Esophagus (tissue), 2 donors: ENCODE data around the gene MYO16. TPM values are rescaled to one million over a fixed set of nuclear protein-coding genes. Genes with fewer than 3 reads are reported as not detected.

Experiments
- H3K27ac ChIP-seq, 2 donors: one replicate each; pipeline ENCODE4 v1.5.1; 2013; ENCODE audit warnings: low read depth in 2 of 2, mild to moderate bottlenecking in 2 of 2, inconsistent platforms in 1 of 2, low read length in 1 of 2, moderate library complexity in 1 of 2
- H3K27me3 ChIP-seq, 2 donors: one replicate each; pipeline ENCODE4 v1.6.1; 2013; ENCODE audit warnings: low read length in 2 of 2, control low read depth in 1 of 2, mild to moderate bottlenecking in 1 of 2; ENCODE audit not compliant: insufficient read depth in 2 of 2, control insufficient read depth in 1 of 2
- H3K36me3 ChIP-seq, 2 donors: one replicate each; pipeline ENCODE4 v1.6.1; 2013; ENCODE audit warnings: low read length in 1 of 2; ENCODE audit not compliant: control insufficient read depth in 2 of 2, insufficient read depth in 2 of 2
- H3K4me1 ChIP-seq, 2 donors: one replicate each; pipeline ENCODE4 v1.6.1; 2013; ENCODE audit warnings: low read length in 1 of 2; ENCODE audit not compliant: control insufficient read depth in 2 of 2, insufficient read depth in 2 of 2
- H3K4me3 ChIP-seq, 2 donors: one replicate each; pipeline ENCODE4 v1.5.1; 2013; ENCODE audit warnings: low read length in 2 of 2, mild to moderate bottlenecking in 2 of 2, low read depth in 1 of 2, moderate library complexity in 1 of 2
- H3K9me3 ChIP-seq, 2 donors: one replicate each; pipeline ENCODE4 v1.6.1; 2013; ENCODE audit warnings: mild to moderate bottlenecking in 2 of 2, low read depth in 1 of 2, low read length in 1 of 2, moderate library complexity in 1 of 2; ENCODE audit not compliant: control insufficient read depth in 2 of 2, insufficient read depth in 1 of 2
- WGBS, 2 donors: extraction: QIAGEN DNeasy Blood & Tissue Kit; methylation state at CpG; one replicate each; pipeline ENCODE4 v1.1.7; 2013; 5-methylcytosine and 5-hydroxymethylcytosine counted together
- polyA plus RNA-seq, 2 donors: library from polyadenylated mRNA; stranded (reverse); fragments of 200-250 nt; gene quantifications; one replicate each; pipeline ENCODE4 v1.2.3, GENCODE V29; 2013
- donor health status: healthy with polysubstance abuse.
- donor health status: Bipolar disorder and iron deficiency.

Gene MYO16
- polyA plus RNA-seq, 2 donors = 0.06 to 0.18 TPM

DNA sequence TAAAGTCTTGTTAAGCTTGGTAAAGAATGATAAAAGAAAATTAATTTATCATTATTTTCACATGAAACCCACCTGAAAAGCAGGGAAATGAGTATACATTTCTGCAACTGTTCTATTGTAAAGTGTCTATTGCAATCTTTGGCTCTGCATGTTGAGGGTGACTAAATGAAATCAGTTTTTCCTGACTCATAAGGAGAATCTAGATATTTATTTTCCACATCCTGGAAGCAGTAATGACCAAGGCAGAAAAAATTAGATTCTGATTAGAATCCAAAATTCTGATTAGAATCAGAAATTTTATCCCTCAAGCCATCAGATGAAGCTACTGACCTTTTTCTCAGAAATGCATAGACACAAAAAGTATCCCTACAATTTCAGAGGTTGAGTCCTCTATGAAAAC lies 178.4 kb downstream of the MYO16 start:
- H3K27me3 ChIP-seq = no peaks in the 10 kb centered on the region
- H3K4me1 ChIP-seq = no peaks in the 10 kb centered on the region
- H3K9me3 ChIP-seq = peaks cover 0 to 3% of the 10 kb centered on the region in 2 donors
- no peak overlapping the region for H3K4me3 ChIP-seq
- H3K36me3 ChIP-seq = no peaks in the 10 kb centered on the region
- no peak overlapping the region for H3K27ac ChIP-seq

DNA sequence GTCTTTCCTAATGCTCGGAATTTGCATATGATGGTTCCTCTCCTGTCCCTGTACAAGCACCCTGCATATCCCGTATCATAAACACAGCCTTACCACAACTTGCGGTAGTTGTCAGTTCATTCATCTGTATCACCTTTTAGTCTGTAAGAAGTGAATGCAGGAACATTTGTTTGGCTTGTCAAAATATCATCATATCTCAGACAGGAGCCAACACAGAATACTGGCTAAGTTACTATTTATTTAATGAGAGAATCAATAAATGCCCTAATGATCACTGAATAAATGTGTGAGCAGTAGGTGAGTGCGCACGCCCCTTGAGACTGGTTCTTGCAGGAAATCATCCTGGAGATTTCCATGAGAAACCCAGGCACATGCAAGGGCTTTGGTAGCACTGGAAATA lies 182.8 kb downstream of the MYO16 start:
- H3K9me3 ChIP-seq = peaks cover 0 to 3% of the 10 kb centered on the region in 2 donors
- no peak overlapping the region for H3K4me3 ChIP-seq
- no peaks in the 10 kb centered on the region for H3K27me3 ChIP-seq
- H3K36me3 ChIP-seq = no peaks in the 10 kb centered on the region
- no peak overlapping the region for H3K27ac ChIP-seq
- 85 to 92% methylated on average over 5 of the region's 5 CpGs for WGBS, 2 donors
- no peaks in the 10 kb centered on the region for H3K4me1 ChIP-seq

DNA sequence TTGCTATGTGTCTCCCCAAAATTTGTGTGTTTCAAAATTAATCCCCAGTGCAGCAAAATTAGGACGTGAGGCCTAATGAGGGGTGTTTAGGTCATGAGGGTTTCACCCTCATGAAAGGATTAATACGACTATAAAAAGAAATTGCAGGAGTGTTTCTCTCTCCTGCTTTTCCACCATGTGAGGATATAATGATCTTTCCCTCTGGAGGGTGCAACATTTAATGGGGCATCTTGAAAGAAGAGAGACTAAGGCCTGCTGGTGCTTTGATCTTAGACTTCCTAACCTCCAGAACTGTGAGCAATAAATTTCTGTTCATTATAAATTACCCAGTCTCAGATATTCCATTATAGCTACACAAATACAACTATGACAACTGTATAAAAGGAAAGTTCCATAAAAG lies 183.2 kb downstream of the MYO16 start:
- H3K27me3 ChIP-seq = no peaks in the 10 kb centered on the region
- H3K27ac ChIP-seq = no peak overlapping the region
- 64 to 67% methylated on average over 2 of the region's 2 CpGs for WGBS, 2 donors
- peaks cover 0 to 3% of the 10 kb centered on the region in 2 donors for H3K9me3 ChIP-seq
- H3K36me3 ChIP-seq = no peaks in the 10 kb centered on the region
- no peaks in the 10 kb centered on the region for H3K4me1 ChIP-seq
- no peak overlapping the region for H3K4me3 ChIP-seq

DNA sequence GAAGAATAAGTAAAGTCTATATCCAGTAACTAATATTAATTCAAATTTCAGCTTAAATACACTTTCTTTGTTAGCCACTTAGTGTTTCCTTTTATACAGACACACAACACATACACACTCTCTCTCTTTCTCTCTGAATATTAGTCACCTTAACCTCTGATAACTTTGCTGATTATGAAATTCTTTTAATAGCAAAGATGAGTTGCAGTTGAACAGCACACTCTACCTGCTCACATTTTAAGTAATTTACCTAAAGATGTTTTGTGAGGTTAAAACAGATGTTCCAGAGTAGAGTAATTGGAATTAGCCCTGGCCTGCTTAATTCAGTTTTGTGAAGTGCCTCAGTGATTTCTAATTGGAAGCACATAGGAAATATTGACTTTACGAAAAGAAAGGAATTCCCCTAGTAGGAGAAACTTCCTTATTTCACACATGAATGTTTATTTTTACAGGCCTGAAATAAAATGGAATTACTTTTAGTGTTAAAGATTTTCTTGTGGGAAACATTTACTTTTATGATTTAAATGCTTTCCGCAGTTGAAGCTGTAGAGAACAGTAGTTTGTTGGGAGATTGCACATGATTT lies 184.3 kb downstream of the MYO16 start:
- H3K4me1 ChIP-seq = no peaks in the 10 kb centered on the region
- peaks cover 0 to 3% of the 10 kb centered on the region in 2 donors for H3K9me3 ChIP-seq
- no peaks in the 10 kb centered on the region for H3K27me3 ChIP-seq
- no peak overlapping the region for H3K27ac ChIP-seq
- WGBS, 2 donors = 63 to 71% methylated on average over 2 of the region's 2 CpGs
- H3K36me3 ChIP-seq = no peaks in the 10 kb centered on the region
- no peak overlapping the region for H3K4me3 ChIP-seq

DNA sequence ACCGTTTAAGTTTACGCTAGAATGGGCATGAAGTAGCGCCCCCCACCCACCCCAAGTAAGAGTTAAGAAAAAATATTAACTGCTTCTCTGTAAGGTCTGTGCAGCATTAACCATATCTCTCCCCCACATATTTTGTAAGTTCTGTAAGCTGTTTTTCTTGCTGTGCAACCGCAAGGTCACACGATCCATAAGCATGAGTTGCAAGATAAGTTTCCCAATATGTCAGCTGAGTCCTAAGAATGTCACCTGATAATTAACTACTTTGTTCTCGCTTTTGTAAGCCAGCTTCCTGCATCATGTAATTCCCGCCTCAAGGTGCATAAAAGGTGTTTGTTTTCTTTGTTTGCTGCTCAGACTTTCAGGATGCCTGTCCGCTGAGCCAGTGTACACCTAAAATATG lies 187.0 kb downstream of the MYO16 start:
- Histone ChIP-seq H3K9me3 (no peaks in the 10 kb centered on the region), H3K4me3 (no peak overlapping the region), H3K27ac (no peak overlapping the region), H3K4me1 (no peaks in the 10 kb centered on the region), H3K36me3 (no peaks in the 10 kb centered on the region), H3K27me3 (no peaks in the 10 kb centered on the region)
- WGBS, 2 donors = 79 to 85% methylated on average over 8 of the region's 8 CpGs

DNA sequence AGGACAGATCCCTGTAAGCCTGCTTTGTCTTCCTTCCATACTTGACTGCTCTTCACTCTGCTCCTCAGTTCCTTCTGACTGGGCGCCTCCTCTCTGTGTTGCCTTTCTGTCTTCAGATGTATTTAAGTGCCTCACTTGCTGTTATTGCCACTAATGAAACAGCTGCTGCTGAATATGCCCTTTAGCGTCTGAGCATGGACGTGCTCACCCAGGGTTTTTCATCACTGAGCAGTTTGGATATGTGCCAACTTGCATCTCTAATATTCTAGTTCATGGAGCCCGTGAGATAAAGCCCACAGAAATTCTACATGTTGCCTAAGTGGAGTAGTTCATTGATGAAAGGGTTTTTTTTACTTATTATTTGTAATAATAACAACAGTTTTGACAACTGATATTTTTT lies 198.2 kb downstream of the MYO16 start:
- H3K36me3 ChIP-seq = no peaks in the 10 kb centered on the region
- no peak overlapping the region for H3K27ac ChIP-seq
- no peaks in the 10 kb centered on the region for H3K27me3 ChIP-seq
- WGBS, 2 donors = 60 to 71% methylated on average over 4 of the region's 4 CpGs
- H3K9me3 ChIP-seq = peaks cover 0 to 3% of the 10 kb centered on the region in 2 donors
- H3K4me3 ChIP-seq = no peak overlapping the region
- H3K4me1 ChIP-seq = no peaks in the 10 kb centered on the region

DNA sequence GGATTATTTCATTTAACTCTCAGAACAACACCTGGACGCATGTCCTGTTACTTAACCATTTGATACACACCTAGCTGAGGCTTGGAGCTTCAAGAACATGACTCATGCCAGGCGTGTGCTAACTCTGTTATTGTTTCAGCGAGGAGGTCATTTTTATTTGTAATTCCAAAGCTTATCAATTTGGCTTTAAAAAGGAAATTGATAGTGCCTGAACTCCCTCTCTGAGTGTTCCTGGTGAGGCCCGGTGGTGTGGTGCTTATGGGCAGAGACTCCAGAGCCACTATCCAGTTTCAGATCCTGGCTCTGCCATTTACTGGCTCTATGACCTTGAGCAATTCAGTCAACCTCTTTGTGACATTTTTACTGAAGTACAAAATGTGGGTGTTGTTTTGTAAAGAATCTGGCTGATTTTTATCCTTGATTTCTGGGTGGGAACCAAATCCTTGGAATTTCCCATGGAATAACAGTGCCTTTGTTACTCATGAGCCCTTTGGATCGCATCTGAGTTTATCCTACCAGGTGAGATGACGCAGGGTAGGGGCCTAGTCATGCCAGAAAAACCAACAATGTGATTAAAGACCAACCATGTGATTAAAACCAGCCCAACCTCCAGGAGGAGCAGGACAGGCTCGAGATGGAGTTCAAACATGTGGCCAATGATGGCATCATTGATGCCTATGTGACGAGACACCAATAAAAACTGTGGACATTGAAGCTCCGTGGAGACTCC lies 198.8 kb downstream of the MYO16 start:
- Histone ChIP-seq H3K27me3 (no peaks in the 10 kb centered on the region), H3K4me3 (no peak overlapping the region), H3K27ac (no peak overlapping the region), H3K4me1 (no peaks in the 10 kb centered on the region), H3K36me3 (no peaks in the 10 kb centered on the region), H3K9me3 (peaks cover 0 to 3% of the 10 kb centered on the region in 2 donors)
- WGBS, 2 donors = 69 to 79% methylated on average over 9 of the region's 9 CpGs

DNA sequence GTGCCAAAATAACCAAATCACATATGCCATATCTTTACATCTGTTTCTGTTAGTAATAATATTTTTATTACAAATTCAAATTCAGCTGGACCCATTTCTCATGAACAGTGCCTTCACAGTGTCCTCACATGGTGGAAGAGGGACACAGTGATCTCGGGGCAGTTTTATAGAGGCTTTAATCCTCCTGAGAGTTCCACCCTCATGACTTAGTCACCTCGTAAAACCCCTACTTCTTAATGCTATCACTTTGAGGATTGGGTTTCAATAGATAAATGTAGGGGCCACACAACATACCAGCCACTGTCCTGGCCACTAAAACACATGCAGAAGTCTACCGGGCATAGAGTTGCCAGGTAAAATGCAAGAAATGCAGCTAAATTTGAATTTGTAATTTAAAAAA lies 201.5 kb downstream of the MYO16 start:
- peaks cover 0 to 3% of the 10 kb centered on the region in 2 donors for H3K9me3 ChIP-seq
- H3K36me3 ChIP-seq = no peaks in the 10 kb centered on the region
- no peak overlapping the region for H3K27ac ChIP-seq
- no peaks in the 10 kb centered on the region for H3K4me1 ChIP-seq
- WGBS, 2 donors = 81 to 83% methylated on average over 3 of the region's 3 CpGs
- H3K4me3 ChIP-seq = no peak overlapping the region
- H3K27me3 ChIP-seq = no peaks in the 10 kb centered on the region

DNA sequence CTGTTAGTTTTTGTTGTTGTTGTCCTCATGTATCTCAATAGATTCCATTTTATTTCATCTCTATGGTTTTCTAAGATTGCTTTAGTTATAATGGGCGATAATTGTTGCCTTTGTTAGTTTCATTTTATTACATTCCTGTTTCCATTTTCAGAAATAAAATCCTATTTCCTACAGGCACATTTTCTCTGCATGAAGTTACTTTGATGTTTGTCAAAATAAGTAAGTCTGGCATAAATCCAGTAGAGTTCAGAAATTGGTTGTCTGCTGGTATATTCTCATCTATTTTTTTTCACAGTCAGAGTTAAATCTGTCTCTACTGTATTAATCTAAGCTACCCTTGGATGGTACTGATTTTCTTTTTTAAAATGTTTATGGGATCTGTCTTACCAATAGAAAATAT lies 204.1 kb downstream of the MYO16 start:
- Histone ChIP-seq H3K36me3 (no peaks in the 10 kb centered on the region), H3K27me3 (no peaks in the 10 kb centered on the region), H3K9me3 (peaks cover 0 to under 1% of the 10 kb centered on the region in 2 donors), H3K27ac (no peak overlapping the region), H3K4me1 (no peaks in the 10 kb centered on the region), H3K4me3 (no peak overlapping the region)
- 68 to 79% methylated on average over 1 of the region's 1 CpG for WGBS, 2 donors

DNA sequence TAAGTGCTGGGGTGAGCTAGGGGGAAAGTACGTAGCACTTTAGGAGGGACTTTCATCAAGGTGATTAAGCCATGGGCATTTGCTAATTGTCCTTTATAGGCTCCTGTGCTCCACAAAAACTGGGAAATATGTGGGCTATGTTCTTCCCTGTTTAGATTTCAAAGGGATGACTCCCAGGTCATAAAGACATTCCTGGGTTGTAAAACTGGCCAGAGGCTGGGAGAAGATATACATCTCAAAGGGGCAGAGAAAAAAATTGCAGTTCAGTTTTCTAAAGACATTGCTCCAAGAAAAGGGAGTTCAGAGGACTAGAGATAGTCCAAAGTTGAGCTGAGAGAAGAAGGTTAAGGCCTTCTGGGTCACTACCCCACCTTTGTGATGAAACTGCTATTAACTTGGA lies 204.8 kb downstream of the MYO16 start:
- H3K9me3 ChIP-seq = no peaks in the 10 kb centered on the region
- H3K4me1 ChIP-seq = no peaks in the 10 kb centered on the region
- H3K27me3 ChIP-seq = no peaks in the 10 kb centered on the region
- H3K36me3 ChIP-seq = no peaks in the 10 kb centered on the region
- H3K27ac ChIP-seq = no peak overlapping the region
- H3K4me3 ChIP-seq = no peak overlapping the region
- 84 to 87% methylated on average over 1 of the region's 1 CpG for WGBS, 2 donors
